Measurements from ENCODE around the gene USP12.

Gene USP12

DNA sequence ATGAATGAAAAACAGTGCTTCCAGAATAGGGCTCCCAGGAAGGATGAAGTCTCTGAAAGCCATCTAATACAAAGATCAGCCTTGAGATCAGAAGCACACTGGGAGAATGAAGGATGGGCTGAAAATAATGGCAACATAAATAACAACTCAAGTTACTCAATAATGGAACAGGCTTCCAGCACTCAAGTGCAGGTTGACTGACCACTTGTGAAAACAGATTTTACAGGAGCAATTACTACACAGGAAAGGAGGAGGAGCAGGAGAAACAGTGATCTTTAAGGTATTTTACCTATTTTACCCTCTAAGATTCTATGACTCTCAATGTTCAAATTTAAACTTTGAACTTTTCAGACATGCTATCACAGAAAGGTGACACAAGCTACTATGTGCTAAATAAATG, 106.0 kb downstream of the USP12 start:
- DNase-seq: no peak

DNA sequence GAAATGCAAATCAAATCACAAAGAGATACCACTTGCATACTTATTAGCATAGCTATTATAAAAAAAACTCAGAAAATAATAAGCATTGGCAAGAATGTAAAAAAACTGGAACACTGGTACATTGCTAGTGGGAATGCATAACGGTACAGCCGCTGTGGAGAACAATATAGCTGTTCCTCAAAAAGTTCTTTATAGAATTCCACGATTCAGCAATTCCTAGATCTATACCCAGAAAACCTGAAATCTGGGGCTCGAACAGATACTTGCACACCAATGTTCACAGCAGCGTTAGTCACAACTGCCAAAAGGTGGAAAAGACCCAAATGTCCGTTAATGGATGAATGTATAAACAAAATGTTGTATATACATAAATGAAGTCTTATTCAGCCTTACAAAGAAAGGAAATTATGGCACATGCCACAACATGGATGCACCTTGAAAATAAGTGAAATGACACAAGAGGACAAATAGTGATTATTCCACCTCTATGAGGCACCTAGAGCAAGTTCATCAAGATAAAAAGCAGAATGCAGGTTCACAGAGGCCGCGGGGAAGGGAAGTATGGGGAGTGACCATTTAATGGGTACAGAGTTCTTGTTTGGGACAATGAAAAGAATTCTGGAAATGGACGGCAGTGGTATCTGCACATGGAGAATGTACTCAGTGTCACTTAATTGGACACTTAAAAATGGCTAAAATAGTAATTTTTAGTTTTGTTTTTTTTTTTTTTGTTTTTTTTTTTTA, 107.2 kb downstream of the USP12 start:
- DNase-seq: no peak

DNA sequence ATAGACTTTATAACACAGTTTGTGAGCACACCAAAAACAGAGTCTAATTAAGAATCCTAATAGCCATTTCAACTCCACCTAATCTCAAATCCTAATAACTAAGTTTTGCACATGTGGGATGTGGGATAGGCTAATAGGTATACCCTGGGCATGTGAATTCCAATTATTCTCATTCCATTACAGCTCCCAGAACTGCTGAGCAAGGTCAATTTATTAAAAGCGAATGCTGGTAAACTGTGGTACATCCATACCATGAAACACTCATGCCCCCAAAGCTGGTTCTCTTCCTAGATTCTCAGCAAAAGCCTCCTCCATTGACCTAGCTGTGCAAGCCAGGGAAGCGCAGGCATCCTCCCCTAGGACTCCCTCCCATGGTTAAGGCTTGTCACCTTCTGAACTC, 113.8 kb downstream of the USP12 start:
- no peak for DNase-seq

DNA sequence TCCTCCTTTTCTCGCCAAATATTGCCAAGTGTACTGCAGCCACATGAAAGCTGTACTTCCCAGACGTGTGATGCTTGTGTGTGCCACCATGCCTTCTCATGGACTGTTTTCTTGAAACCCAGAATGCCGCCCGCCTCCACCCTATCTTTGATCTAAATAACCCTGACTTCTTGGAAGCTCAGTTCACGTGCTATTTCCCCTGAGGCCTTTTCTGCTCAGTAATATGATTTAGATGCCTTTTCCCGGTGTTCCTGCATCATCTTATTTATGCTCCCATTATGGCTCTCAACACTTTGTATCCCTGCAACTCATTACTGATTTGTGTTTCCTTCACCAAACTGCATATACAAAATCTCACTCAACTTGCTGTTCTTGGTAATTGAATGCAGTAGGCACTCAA, 116.1 kb downstream of the USP12 start:
- no peak for DNase-seq

DNA sequence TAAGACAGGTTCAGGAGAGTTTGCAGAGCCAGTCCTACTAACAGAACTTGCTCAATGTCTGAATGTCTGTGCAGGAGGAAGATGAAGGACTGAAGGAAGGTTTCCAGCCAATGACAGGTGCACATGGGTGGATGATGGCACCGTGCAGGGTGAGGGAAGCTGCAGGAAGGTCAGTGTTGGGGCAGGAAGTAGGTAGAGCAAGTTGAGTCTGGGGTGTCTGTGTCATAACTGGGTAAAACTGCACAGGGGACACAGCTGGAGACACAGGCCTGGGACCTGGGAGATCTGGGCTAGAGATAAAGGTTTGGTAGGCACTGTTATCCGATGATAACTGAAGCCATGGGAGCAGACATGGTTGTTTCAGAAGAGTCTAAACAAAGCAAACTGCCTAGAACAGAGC, 116.9 kb downstream of the USP12 start:
- no peak for DNase-seq

DNA sequence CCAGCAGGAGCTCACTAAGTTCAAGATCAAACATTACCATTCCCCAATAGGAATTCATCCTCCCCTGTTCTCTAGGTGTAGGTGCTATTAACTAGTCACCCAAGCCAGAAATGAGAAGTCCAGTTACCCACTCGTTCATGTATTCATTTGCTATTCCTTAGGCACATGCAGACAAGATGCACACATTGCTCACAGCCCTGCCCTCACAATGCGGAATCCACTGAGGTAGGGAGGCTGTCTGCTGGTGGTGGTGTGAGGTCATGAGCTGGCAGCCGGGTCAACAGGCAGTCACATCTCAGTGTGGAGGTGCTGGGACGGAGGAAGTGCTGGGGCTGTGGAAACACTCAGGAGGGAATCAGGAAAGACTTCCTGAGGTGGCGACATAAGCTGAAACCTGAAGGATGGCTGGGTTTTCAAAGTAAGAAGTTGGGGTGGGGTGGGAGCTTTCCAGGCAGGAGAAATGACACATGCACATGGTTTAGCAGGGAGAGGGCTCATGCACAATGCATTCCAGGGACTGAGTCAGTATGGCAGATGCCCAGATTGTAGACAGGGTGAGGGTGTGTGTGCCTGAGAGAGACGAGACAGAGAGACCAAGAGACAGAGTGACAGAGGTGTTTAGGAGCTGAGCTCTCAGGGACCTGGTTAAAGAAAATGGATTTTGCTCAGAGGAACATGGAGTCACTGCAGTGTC, 117.6 kb downstream of the USP12 start:
- no peak for DNase-seq

DNA sequence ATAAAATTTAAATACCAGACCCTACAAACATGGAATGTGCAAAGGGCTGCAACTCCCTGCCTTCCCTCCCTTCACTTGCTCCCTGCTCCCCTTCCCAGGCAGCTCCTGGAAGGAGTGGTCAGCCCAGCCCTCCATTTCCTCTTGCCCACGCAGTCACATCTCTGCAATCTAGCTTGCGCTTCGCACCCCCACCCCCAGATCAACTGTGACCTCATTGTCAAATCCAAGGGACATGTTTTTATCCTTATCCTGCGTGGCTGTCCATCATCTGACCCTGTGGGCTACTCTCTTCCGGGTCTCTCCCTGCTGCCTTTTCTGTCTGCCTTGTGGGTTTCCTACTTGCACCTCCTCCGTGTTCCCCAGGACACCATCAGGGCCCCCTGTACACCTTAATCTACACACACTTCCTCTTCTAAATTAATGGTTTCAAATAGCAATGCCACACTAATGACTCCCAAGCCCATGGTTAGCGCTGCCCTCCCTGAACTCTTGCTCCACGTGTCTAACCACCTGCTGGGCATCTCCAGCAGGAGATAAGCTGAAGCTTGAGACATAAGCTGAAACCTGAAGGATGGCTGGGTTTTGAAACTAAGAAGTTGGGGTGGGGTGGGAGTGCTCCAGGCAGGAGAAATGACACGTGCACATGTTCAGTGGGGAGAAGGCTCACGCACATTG, 118.3 kb downstream of the USP12 start:
- no peak for DNase-seq

DNA sequence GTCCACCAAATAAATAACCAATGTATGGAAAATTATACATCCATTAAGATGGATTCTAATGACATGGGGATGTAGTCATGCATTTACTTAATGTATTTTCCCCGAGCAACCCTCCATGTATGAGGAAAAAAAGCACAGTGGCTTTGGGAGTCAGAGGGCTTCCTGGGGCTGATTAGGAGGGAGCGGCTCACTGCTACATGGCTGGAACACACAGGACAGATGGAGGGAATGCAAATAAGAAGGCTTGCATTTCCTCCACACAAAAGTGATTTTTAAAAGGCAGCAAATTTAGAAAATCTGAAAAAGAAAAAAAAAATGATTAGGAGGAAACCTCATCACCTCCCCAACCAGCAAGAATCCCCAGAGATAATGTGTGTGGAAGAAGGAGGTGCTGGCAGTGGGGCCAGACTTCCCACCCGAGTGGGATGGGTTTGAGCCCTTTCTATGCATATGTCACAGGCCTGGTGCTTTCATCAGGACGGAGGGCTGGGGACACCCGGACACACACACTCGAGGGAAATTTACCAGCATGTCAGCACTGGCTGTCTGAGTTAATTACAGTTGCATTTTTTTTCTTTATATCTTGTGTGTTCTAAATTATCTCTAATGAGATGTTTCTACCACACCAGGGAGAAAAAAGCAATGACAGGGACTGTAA, 118.9 kb downstream of the USP12 start:
- no peak for DNase-seq

DNA sequence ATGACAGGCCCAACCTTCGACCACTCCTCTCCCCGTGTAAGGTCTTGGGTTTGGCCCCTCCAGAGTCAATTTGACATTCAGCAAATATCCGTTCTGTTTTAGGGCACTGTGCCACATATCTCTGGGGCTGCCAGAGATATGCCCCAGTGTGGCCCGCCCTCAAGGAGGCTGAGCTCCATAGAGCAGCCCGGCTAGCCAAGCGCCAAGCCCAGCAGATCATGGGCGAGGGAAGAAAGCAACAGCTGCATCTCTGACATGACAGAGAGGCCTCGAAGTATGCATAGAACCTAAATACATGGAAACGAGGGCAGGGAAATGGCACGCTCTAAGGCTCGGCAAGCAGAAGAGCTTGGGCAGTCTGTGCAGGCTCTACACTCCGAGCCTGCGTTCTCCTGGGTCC, 124.5 kb downstream of the USP12 start:
- DNase-seq: no peak

DNA sequence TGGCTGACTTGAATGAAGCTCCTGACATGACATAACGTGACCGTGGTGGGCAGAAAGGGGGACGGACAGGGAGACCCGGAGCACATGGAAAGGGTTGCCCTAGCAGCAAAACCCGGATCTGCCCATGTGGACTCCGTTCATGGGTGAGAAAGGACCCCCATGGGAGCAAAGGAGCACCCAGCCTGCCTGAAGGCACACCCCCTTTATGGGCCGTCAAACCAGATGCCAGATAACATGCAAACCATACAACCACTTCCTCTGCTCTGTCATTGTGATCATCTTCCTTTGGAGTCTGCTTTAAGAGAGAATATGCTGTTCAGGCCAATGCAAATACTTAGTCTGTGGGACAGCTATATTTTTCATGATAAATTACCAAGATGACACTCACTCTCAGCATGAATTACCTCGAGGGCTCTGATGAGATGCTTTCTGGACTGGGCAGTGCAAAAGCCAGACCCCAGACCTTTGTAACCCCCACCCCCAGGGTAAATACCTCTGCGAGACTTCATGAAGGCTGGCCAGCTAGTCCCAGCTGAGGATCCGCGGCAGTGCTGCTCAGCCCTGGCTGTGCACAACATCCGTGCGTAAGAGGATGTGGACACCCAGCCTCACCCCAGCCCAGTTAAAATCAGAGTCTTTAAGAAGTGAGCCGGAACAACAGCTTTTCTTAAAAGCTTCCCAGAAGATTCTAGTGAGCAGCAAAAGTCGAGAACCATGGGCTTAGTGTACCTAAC, 126.6 kb downstream of the USP12 start:
- peak; percentile 55 for DNase-seq

DNA sequence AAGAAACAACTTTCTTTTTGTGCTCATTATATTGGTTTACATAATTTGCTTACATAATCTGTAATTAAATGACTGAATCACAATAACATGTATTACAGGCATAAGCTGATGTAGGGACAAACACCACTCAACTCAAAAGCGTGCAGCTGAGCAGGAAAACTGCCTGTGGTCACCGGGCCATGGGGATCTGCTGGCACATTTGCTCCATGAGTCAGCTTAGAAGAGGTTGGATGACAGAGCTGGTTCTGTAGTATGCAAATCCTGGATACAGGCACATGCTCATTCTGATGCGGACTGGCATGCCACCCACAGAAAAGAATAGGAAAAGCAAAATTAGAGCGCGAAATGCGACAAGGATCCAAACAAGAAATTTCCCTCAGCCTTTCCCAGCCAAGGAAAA, 128.6 kb downstream of the USP12 start:
- peak; percentile 35 for DNase-seq

DNA sequence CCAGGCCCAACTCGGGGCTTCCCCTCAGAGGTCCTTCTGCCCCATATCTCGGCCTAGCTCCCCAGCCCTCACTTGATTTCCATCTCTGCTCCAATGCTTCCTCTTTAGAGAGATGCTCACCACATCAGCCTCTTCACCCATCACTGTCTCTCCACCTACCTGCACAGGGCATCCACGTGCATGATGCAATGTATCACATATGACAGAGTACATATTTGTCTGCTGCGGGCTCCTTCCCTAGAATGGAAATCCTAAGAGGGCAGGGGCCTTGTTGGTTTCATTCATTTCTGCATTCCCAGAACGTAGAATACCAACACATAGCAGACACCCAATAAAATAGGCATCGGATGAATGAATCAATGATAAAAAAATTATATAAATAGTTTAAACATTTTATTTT, 130.3 kb downstream of the USP12 start:
- no peak for DNase-seq

DNA sequence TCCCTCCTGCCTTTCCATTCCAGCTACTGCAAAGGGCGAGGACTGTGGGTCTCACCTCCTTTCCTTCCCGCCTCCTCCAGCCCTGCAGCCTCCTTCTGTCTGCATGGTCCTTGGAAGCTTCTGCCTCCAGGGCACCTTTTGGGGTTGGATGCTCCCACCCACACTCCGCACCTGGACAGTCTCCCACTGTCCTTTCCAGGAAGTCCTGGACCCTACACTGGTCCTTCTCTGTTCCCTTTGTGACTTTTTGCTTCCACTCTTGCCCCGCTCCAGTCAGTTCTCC, 130.8 kb downstream of the USP12 start:
- no peak for DNase-seq

DNA sequence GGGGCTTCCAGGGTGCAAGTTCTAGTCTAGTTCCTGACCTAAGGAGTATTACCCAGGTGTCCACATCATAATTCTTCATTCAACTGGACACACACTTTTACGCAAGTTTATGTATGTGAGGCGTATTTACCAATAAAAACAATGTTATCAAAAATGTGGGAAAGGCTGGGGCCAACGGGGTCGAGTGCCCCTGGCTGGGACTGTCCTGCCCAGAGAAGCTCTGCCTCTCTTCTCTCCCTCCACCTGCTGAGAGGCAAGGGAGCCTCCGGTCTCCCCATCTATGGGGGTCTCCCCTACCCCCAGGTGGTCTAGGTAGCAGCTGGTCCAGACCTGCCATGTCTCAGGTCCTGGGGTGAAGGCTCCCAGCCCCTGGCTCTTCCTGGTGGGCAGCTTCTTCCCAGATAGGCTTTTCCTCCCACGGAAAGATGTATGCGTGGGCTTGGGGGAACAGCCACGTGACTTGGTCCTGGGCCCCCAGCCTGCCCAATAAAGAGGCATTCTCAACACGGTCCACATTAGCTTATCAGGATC, 132.4 kb downstream of the USP12 start:
- no peak for DNase-seq

DNA sequence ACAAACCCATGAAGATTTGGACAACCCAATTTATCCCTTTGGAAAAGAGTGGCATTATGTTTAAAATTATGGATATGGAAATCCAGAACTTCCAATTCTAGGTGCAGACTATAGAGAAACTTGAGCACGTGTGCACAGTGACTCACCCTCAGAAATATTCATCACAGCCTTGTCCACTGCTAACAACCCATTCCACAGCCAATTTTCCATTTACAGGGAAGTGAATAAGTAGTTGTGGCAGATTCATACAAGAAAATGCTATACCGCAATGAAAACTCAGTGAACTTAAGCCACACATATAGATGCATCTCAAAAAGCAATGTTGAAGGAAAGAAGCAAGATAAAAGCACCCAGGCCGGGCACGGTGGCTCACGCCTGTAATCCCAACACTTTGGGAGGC, 133.3 kb downstream of the USP12 start:
- no peak for DNase-seq

DNA sequence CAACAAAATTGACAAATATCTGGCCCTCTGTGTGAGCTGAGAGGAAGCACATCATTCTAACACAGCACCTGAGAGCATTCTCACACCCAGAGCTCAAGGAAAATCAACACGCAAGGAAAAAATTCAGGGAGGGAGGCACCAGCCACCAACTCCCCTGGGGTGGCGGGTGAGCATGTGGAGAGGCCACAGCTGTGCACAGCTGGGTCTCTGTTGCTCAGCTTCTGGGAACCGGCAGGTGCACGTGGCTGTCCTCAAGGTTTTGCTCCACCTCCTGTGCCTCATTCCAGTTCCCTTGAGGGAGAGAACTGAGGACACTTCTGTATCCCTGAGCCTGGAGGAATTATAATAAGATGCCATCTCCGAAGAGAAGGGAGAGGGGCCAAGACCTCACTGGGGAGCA, 134.0 kb downstream of the USP12 start:
- no peak for DNase-seq

DNA sequence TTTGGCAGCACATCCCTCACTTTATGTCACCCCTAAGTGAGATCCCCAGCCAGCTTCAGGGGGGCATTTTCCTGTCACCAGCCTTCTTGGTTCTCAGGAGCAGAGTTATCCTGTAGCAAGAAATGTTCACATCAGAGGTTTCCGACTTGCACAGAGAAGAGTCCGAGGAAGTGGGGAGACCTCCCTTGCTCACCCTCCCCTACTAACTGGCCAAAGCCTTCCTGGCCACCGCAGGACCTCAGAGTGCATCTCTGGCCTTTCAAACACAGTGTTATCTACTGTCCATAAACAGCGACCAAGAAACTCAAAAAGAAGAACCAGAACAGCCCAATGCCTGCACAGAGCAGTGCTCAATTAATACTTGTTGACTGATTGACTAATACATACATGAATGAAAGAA, 134.4 kb downstream of the USP12 start:
- no peak for DNase-seq

DNA sequence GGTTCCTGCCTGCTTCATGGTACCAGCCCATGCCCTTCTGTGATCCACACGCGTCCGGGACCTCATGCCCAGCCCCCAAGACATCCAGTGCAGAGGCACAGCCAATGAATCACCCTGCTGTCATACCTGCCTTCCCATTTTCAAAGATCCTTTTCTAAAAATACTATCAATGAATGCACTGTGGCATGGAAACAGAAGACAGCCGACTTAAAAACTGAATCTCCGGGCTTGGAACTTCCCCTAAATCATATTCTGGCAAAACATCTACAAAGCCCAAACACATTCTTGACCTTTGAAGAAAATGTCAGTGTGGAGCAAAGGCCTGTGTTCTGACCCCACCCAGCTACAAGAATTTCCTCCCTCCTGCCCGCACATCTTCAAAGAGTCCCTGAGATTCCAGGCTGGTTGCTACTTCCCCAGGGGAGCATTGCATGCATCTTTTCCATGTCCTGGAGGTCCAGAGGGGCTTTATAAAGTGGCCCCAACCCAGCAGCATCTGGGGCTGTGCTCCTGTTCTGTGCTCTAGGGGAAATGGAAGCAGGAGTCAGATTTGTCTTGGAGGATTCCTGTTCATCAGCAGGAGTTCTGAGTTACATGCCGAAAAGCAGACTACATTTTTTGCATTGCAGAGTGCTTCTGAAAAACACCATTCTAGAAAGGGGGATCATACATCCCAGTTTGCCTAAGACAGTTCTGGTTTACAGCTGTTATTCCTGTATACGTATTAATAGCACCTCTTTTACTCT, 135.2 kb downstream of the USP12 start:
- no peak for DNase-seq

DNA sequence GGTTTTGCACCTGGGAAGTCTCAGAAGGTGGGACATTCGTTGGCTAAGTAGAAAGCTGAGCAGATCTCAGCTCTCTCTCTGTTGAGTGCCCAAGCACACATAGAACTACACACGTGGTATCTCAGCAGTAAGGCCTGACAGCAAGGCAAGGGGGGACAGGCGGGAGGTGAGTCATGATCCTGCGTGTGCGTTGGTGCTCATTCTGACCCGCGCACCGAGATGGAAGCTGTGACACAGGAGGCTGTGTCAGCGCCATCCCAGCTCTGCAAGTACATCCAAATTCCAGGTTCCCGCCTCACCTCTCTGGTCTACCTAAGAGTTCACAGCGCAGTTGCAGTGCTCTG, 135.7 kb downstream of the USP12 start:
- no peak for DNase-seq

DNA sequence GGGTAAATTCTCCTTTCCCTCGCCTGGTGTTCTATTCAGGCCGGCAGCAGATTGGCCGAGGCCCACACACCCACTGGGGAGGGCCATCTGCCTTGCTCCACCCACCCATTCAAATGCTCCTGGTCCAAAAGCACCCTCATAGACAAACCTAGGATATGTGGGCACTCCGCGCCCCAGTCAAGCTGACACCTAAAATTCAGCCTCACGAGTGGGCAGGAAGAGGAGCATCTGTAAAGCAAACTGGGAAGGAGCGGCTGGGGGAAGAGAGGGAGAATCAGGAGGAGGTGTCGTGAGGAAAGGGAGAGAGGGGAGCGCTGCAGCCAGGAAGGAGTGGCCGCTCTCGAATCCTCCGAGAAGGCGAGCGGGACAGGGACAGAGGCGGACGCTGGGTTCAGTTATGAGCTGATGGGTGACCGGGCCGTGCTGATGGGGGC, 136.9 kb downstream of the USP12 start:
- DNase-seq: no peak

DNA sequence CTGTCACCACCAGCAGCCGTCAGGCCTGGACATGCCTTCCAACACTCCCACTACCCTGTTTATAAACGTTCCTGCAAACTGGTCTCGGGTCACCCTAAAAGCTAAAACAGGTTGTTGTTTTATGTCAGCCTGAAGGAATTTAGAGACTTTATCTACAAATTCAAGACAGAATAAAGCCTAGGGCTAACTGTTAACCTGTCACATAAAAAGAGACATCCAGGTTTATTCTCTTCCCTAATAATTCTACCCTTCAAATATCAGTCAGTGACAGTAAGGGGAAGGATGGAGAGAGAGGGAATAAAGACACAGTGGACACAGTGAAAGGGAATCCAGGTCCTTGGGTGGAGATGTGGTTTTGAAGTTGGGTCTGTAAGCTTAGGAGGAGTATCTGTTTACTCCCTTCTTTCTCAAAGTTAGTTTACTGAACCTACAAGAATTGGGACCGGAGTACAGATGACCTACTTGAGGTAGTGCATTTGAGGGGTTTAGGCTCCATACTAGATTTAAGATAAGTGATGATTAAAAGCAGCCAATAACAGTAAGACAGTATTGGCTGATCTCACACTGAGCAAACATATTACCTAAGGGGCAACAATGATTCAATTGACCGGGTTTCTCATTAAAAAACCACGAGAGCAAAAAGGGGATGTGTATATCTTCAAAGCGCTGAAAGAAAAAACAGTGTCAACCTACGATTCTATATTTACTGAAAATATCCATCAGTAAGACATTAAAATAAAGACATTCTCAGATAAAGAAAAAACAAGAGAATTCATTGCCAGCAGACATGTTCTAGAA, 142.7 kb downstream of the USP12 start:
- no peak for DNase-seq
